ENCODE results near the gene TUBG2. TPM values are rescaled to one million over a fixed set of nuclear protein-coding genes. Genes with fewer than 3 reads are reported as not detected.

TUBG2 gene
- total RNA-seq, 1 experiment from 2014 or later, result 20.4 TPM

DNA sequence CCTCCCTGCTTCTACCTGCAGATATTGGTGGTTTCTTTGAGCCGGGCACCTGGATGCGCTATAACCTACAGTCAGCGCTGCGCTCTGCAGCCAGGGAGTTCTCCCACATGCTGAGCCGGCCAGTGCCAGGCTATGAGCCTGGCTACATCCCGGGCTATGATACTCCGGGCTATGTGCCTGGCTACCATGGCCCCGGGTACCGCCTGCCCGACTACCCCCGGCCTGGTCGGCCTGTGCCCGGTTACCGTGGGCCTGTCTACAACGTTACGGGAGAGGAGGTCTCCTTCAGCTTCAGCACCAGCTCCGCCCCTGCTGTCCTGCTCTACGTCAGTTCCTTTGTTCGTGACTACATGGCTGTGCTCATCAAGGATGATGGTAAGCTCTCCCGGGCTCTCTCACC lies 36.4 kb downstream of the TUBG2 start:
- H2BK15ac ChIP-seq (ENCODE audit: low read depth, low read length), result no peak overlapping the region
- H3K4me3 Mint-ChIP-seq, result no peak overlapping the region
- H2AFZ ChIP-seq (ENCODE audit: low read length), result no peak overlapping the region
- no peaks in the 10 kb centered on the region; a peak in 2 of 5 replicates for H3K9me3 Mint-ChIP-seq
- H3K9me3 ChIP-seq (ENCODE audit: control insufficient read depth, low read depth, low read length), result no peaks in the 10 kb centered on the region
- H3K4ac ChIP-seq (ENCODE audit: low read depth, low read length), result no peak overlapping the region
- H3K4me2 ChIP-seq (ENCODE audit: insufficient read depth, insufficient read length, low read length), result no peak overlapping the region
- H3K27me3 ChIP-seq (ENCODE audit: insufficient read depth, low read length), result no peaks in the 10 kb centered on the region
- TF ChIP-seq, protein P1, sequence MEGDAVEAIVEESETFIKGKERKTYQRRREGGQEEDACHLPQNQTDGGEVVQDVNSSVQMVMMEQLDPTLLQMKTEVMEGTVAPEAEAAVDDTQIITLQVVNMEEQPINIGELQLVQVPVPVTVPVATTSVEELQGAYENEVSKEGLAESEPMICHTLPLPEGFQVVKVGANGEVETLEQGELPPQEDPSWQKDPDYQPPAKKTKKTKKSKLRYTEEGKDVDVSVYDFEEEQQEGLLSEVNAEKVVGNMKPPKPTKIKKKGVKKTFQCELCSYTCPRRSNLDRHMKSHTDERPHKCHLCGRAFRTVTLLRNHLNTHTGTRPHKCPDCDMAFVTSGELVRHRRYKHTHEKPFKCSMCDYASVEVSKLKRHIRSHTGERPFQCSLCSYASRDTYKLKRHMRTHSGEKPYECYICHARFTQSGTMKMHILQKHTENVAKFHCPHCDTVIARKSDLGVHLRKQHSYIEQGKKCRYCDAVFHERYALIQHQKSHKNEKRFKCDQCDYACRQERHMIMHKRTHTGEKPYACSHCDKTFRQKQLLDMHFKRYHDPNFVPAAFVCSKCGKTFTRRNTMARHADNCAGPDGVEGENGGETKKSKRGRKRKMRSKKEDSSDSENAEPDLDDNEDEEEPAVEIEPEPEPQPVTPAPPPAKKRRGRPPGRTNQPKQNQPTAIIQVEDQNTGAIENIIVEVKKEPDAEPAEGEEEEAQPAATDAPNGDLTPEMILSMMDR (conservative IDR thresholded peaks at IDR 0.05), result no peak
- peaks cover 17 to 21% (median 19%) of the 10 kb centered on the region in 3 experiments for H3K36me3 Mint-ChIP-seq (ENCODE audit: insufficient read depth in 1 of 3, low read depth in 3 of 3)
- no peak overlapping the region for H3K9ac ChIP-seq (ENCODE audit: extremely low read depth, insufficient read length, low read length)
- H4K8ac ChIP-seq (replicated peaks; ENCODE audit: insufficient read length, low read depth, low read length), result no peak overlapping the region
- no peaks in the 10 kb centered on the region for H3K79me1 ChIP-seq (ENCODE audit: insufficient read depth, low read depth, low read length, poor library complexity, severe bottlenecking)
- no peak overlapping the region for H2BK120ac ChIP-seq (ENCODE audit: low read depth, low read length, poor library complexity, severe bottlenecking)
- H2BK5ac ChIP-seq (ENCODE audit: insufficient read length, low read length), result no peak overlapping the region
- H2BK20ac ChIP-seq (ENCODE audit: low read depth, low read length, poor library complexity, severe bottlenecking), result no peak overlapping the region
- H3K4me1 ChIP-seq (ENCODE audit: insufficient read depth, low read length), result no peaks in the 10 kb centered on the region
- H3K27me3 Mint-ChIP-seq (ENCODE audit: low read depth), result no peaks in the 10 kb centered on the region
- H3K27ac Mint-ChIP-seq, result peak overlapping the region in 1 of 3 experiments; percentile 24; a peak in 1 of 7 replicates
- H3K14ac ChIP-seq (ENCODE audit: insufficient read depth, low read length), result no peak overlapping the region
- peaks cover 8 to 21% of the 10 kb centered on the region in 2 experiments for H3K4me1 Mint-ChIP-seq
- H2BK12ac ChIP-seq (ENCODE audit: insufficient read length, low read depth, low read length), result no peak overlapping the region
- H3K56ac ChIP-seq (ENCODE audit: insufficient read length, low read depth, low read length), result no peak overlapping the region
- H3T11ph ChIP-seq (ENCODE audit: low read length), result no peak overlapping the region
- no peaks in the 10 kb centered on the region for H3K79me2 ChIP-seq (ENCODE audit: insufficient read depth, low read length)
- no peak overlapping the region for H3K27ac ChIP-seq (ENCODE audit: insufficient read length, low read depth, low read length)
- no peak overlapping the region for H4K5ac ChIP-seq (ENCODE audit: insufficient read length, low read depth, low read length)
- no peak overlapping the region for H4K91ac ChIP-seq (ENCODE audit: insufficient read length, low read depth, low read length)
- no CpG with 5 or more reads among the region's 20 CpGs for WGBS (ENCODE audit: extremely low coverage, insufficient read length, low lambda C conversion rate)
- no peak overlapping the region for H3K23ac ChIP-seq (ENCODE audit: insufficient read length, low read depth, low read length)
- no peaks in the 10 kb centered on the region for H3K23me2 ChIP-seq (ENCODE audit: insufficient read length, low read depth, low read length, poor library complexity, severe bottlenecking)
- no peak overlapping the region for H2AK5ac ChIP-seq (ENCODE audit: insufficient read length, low read length)
- DNase-seq, result no peak
- no peak overlapping the region for H3K18ac ChIP-seq (ENCODE audit: insufficient read length, low read depth, low read length)
- no peaks in the 10 kb centered on the region for H4K20me1 ChIP-seq (ENCODE audit: control insufficient read depth, insufficient read depth, insufficient read length)

Data from H9 (cell line).